ENCODE results near the gene GNAQ. TPM values are rescaled to one million over a fixed set of nuclear protein-coding genes. Genes with fewer than 3 reads are reported as not detected.

GNAQ gene
- total RNA-seq, 1 experiment from 2014 or later, result 28.7 TPM

- no peaks in the 10 kb centered on the region for H3K9me3 ChIP-seq (ENCODE audit: control insufficient read depth in 1 of 2, insufficient read depth in 1 of 2, low read depth in 1 of 2, low read length in 2 of 2)
- DNase-seq (ENCODE audit: low read depth, low spot score) (no peak), ATAC-seq (no peak)
- H3K4me1 ChIP-seq (ENCODE audit: control insufficient read depth in 1 of 2, insufficient read depth in 2 of 2, low read length in 2 of 2), result peaks cover 4 to 11% of the 10 kb centered on the region in 2 experiments; a peak in 2 of 4 replicates
- H3K27me3 ChIP-seq (ENCODE audit: insufficient read depth, low read length), result no peaks in the 10 kb centered on the region
- H3K9me2 ChIP-seq (ENCODE audit: insufficient read depth), result no peaks in the 10 kb centered on the region
- H3K79me2 ChIP-seq (ENCODE audit: insufficient read depth, low read length), result no peaks in the 10 kb centered on the region; the same call in 1 of the 2 replicates
- peak overlapping the region; percentile 8; the same call in 1 of the 2 replicates for H3K4me2 ChIP-seq (ENCODE audit: low read length)
- no peak overlapping the region for H3K9ac ChIP-seq (ENCODE audit: low read length)
- POLR2A ChIA-PET, result no interaction called here
- RAD21 ChIA-PET (ENCODE audit: low non-redundant PET in 1 of 2, low total read pairs in 2 of 2, uncharacterized antibody in 2 of 2, unreplicated experiment in 2 of 2), result no interaction called here
- intact Hi-C loops (cut with micrococcal nuclease), result no loop called here
- TF ChIP-seq FOSL1 (IDR thresholded peaks at IDR 0.05; ENCODE audit: low read depth) (peak; percentile 21; the same call in 1 of the 2 replicates), SRF (IDR thresholded peaks at IDR 0.05; ENCODE audit: low read depth) (no peak)
- H4K20me1 ChIP-seq (ENCODE audit: insufficient read depth), result peaks cover 2% of the 10 kb centered on the region; the same call in 1 of the 2 replicates
- no peak overlapping the region for H3K4me3 ChIP-seq (replicated peaks in 1 of 2; ENCODE audit: low read depth in 1 of 2, low read length in 2 of 2)
- no peaks in the 10 kb centered on the region for H3K36me3 ChIP-seq (ENCODE audit: control insufficient read depth in 1 of 2, insufficient read depth in 2 of 2, low read length in 2 of 2)
- BruUV-seq (replicated peaks), result no TSS peak
- CTCF ChIA-PET, result no interaction called here
- H2AFZ ChIP-seq (ENCODE audit: low read depth, low read length, poor library complexity, severe bottlenecking), result no peak overlapping the region
- H3K27ac ChIP-seq (ENCODE audit: low read depth, low read length), result no peak overlapping the region
Observed at GRCh38 chr9:77952635-77953328, 78.8 kb downstream of the GNAQ start.

DNA sequence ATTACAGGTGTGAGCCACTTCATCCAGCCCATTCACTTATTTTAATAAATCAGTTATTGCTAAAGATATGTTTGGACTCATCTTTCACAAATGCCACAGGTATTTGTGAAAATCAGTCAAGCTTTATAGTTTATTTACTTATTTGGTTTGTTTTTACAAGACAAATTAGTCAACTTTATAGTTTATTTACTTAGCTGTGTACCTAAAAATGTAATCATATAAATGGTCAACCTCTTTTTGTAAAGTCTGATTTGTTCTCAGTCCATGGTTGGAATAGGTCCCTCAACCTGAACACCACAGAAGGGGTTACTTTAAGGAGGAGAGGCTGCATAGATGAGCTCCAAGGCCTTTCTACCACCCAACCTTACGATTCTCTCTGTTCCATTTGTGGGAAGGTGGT is 80.2 kb downstream of the GNAQ start:
- Histone ChIP-seq H3K9ac (ENCODE audit: low read length) (no peak overlapping the region), H3K4me2 (ENCODE audit: low read length) (no peak overlapping the region), H3K4me3 (replicated peaks in 1 of 2; ENCODE audit: low read depth in 1 of 2, low read length in 2 of 2) (no peak overlapping the region), H3K27ac (ENCODE audit: low read depth, low read length) (no peak overlapping the region), H3K79me2 (ENCODE audit: insufficient read depth, low read length) (no peaks in the 10 kb centered on the region; the same call in 1 of the 2 replicates), H3K4me1 (ENCODE audit: control insufficient read depth in 1 of 2, insufficient read depth in 2 of 2, low read length in 2 of 2) (peaks cover 4 to 11% of the 10 kb centered on the region in 2 experiments; a peak in 2 of 4 replicates), H3K36me3 (ENCODE audit: control insufficient read depth in 1 of 2, insufficient read depth in 2 of 2, low read length in 2 of 2) (no peaks in the 10 kb centered on the region), H3K9me2 (ENCODE audit: insufficient read depth) (no peaks in the 10 kb centered on the region), H2AFZ (ENCODE audit: low read depth, low read length, poor library complexity, severe bottlenecking) (no peak overlapping the region), H3K9me3 (ENCODE audit: control insufficient read depth in 1 of 2, insufficient read depth in 1 of 2, low read depth in 1 of 2, low read length in 2 of 2) (no peaks in the 10 kb centered on the region), H3K27me3 (ENCODE audit: insufficient read depth, low read length) (no peaks in the 10 kb centered on the region), H4K20me1 (ENCODE audit: insufficient read depth) (peaks cover 2% of the 10 kb centered on the region; the same call in 1 of the 2 replicates)
- ChIA-PET CTCF (no interaction called here), POLR2A (no interaction called here), RAD21 (ENCODE audit: low non-redundant PET in 1 of 2, low total read pairs in 2 of 2, uncharacterized antibody in 2 of 2, unreplicated experiment in 2 of 2) (no interaction called here)
- TF ChIP-seq SRF (IDR thresholded peaks at IDR 0.05; ENCODE audit: low read depth), result no peak
- intact Hi-C loops (cut with micrococcal nuclease), result no loop called here
- no peak for DNase-seq (ENCODE audit: low read depth, low spot score)
- no peak for ATAC-seq
- BruUV-seq (replicated peaks), result no TSS peak
